Transverse colon (tissue), 4 donors: Measurements from ENCODE around the gene GPATCH3.

ENCODE experiments used
- CTCF ChIP-seq, 5 experiments: fragments of 200-600 bp in 3 of 5; fragments of 450-650 bp in 2 of 5; sonication (generic) in 3 of 5; IDR thresholded peaks; 1 replicate in 2 of 5; 2 replicates in 3 of 5; pipeline ENCODE4 v1.5.1; 2016 to 2017; ENCODE audit warnings: antibody characterized with exemption in 5 of 5, inconsistent platforms in 3 of 5, mild to moderate bottlenecking in 2 of 5, moderate library complexity in 1 of 5
- EP300 ChIP-seq: sonication (generic); formaldehyde crosslinking; IDR thresholded peaks from one replicate; pipeline ENCODE4 v1.6.1; 2017; ENCODE audit warnings: antibody characterized with exemption, low read depth
- POLR2A ChIP-seq: fragments of 450-650 bp; IDR thresholded peaks from one replicate; pipeline ENCODE4 v1.6.1; 2016; ENCODE audit warnings: antibody characterized with exemption, mild to moderate bottlenecking, moderate library complexity
- POLR2AphosphoS5 ChIP-seq, 3 donors: sonication (generic); formaldehyde crosslinking; IDR thresholded peaks; one replicate each; pipeline ENCODE4 v1.6.1; 2016; ENCODE audit warnings: antibody characterized with exemption in 3 of 3

- no peak for TF ChIP-seq CTCF (IDR thresholded peaks at IDR 0.05)
- no peak for TF ChIP-seq POLR2A
- TF ChIP-seq POLR2AphosphoS5 (IDR thresholded peaks at IDR 0.05): no peak
- no peak for TF ChIP-seq EP300
Measured at GRCh38 chr1:26848499-26848898, 51.8 kb downstream of the GPATCH3 start.
